ENCODE measurements around the gene MCM8.

DNA sequence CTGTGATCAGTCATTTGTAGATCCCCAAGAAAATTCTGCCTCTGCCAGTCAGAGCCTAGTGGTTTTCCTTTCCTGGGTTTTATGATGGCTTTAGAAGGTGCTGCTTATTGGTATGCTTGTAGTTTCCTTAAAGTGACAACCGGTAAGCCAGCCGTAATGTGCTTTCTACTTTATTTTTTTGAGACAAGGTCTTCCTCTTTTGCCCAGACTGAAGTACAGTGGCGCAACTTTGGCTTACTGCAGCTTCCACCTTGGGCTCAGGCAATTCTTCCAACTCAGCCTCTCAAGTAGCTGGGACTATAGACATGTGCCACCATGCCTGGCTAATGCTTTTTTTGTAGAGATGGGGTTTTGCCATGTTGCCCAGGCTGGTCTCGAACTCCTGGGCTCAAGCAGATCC, 23.5 kb downstream of the MCM8 start:
- TF ChIP-seq, protein P1, sequence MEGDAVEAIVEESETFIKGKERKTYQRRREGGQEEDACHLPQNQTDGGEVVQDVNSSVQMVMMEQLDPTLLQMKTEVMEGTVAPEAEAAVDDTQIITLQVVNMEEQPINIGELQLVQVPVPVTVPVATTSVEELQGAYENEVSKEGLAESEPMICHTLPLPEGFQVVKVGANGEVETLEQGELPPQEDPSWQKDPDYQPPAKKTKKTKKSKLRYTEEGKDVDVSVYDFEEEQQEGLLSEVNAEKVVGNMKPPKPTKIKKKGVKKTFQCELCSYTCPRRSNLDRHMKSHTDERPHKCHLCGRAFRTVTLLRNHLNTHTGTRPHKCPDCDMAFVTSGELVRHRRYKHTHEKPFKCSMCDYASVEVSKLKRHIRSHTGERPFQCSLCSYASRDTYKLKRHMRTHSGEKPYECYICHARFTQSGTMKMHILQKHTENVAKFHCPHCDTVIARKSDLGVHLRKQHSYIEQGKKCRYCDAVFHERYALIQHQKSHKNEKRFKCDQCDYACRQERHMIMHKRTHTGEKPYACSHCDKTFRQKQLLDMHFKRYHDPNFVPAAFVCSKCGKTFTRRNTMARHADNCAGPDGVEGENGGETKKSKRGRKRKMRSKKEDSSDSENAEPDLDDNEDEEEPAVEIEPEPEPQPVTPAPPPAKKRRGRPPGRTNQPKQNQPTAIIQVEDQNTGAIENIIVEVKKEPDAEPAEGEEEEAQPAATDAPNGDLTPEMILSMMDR (IDR thresholded peaks at IDR 0.05; ENCODE audit: borderline replicate concordance, extremely low read depth, low read length, poor library complexity, severe bottlenecking): no peak
- TF ChIP-seq EZH2 (IDR thresholded peaks at IDR 0.05; ENCODE audit: borderline replicate concordance, low read depth, low read length, severe bottlenecking): no peak
